GM12874 (cell line): ENCODE data around the gene DCP1B.
A peak's percentile ranks its signal among the peaks of the same experiment; 100 is the strongest.

ENCODE experiments used
- TF ChIP-seq, protein P1 (sequence below): IDR thresholded peaks from 2 replicates; pipeline ENCODE4 v1.5.1; 2011; ENCODE audit warnings: low read depth, mild to moderate bottlenecking, control low read depth, low read length, moderate library complexity; ENCODE audit not compliant: insufficient read depth

DCP1B gene

DNA sequence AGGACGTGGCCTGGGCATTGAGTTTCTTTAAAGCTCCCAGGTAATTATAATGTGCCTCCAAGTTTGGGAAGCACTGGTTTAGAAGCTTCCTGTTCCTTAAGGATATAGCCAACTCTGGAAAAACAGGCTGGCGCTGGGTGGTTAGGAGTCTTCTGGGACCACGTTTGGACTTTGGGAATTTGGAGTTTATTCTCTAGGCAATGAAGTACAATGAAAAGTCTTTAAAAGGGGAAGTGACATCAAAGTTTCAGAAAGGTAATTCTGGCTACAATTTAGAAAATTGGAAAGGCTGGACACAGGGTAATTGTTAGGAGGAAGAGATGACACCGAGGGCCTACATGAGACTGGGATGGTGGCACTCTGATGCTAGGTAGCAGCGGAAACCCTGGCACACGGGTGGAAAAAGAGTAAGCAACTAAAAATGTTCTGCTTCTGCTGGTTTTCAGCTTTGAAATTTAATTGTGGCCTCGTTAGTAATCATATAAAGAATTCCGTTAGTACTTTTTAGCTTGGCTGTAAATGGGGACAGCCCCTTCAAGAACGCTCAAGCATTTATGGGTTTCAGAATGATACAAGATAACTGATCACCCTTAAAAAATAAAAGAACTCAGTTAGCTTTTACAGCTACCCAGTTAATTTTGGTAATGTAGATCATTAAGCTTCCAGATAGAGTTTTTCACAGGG is 12.7 kb upstream of the DCP1B start:
- TF ChIP-seq, protein P1, sequence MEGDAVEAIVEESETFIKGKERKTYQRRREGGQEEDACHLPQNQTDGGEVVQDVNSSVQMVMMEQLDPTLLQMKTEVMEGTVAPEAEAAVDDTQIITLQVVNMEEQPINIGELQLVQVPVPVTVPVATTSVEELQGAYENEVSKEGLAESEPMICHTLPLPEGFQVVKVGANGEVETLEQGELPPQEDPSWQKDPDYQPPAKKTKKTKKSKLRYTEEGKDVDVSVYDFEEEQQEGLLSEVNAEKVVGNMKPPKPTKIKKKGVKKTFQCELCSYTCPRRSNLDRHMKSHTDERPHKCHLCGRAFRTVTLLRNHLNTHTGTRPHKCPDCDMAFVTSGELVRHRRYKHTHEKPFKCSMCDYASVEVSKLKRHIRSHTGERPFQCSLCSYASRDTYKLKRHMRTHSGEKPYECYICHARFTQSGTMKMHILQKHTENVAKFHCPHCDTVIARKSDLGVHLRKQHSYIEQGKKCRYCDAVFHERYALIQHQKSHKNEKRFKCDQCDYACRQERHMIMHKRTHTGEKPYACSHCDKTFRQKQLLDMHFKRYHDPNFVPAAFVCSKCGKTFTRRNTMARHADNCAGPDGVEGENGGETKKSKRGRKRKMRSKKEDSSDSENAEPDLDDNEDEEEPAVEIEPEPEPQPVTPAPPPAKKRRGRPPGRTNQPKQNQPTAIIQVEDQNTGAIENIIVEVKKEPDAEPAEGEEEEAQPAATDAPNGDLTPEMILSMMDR, result no peak

DNA sequence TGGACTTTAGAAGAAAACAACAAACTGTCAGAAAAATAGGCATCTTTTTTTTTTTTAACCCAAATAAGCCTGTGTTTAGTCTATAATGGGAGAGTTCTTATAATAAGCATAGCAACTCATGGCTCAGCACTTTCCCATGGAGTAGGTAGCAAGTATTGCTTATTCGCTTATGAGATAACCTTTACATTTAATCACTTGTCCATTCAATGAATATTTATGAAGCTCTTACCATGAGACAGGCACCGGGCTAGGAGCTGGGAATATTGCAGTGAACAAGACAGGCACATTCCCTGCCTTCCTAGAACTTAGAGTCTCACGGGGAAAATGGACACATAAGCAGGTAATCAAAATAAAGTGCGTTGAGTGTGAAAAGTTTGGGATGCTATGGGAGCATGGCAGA is 10.0 kb upstream of the DCP1B start:
- TF ChIP-seq, protein P1, result no peak

DNA sequence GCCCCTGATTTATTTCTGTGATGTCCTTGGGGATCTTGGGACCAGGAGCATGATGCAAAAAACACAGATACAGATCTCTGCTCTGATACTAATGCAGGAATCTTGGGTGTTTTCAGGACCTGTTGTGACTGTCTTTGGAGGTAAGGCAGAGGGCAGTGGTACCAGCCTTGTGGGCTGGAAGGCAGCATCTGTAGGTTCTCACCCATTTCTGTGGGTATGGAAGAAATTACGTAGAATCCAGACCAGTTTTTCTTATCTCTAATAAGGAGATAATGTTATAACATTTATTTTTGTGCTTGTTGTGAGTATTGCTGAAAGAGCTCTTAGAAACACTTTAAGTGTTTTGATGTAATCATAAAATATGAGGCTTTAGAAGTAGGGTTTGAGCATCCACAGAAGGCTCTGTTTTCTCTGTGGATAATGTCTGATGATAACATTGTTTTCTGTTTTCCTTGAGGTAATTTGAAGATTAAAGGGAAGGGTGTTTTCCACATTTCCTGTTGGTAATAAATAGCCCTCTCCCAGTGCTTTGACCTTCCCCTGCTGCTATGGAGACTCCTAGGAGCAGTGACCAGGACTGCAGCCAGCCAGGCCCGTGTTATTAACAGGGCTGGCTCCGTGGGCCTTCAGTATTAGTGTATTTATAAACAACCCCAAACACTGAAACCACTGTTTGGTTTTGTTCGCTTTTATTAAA is 9.4 kb upstream of the DCP1B start:
- TF ChIP-seq, protein P1, result no peak

DNA sequence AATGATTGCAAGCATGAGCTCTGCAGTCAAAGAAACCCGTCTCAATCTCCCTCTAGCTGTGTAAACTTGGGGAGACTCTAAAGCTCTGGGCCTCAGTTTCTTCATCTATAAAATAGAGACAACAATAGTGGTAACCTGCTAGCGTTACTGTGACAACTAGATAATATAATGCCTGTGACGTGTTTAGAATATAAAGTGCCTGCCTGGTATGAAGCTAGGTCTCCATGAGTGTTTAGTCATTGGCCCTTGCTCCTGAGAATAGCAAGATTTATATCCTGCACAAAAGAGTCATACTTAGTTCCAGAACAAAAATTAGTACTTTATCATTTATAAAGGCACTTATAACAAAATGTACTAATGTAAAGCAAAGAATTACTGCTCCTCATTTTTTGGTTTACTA is 8.8 kb upstream of the DCP1B start:
- TF ChIP-seq, protein P1, result no peak

DNA sequence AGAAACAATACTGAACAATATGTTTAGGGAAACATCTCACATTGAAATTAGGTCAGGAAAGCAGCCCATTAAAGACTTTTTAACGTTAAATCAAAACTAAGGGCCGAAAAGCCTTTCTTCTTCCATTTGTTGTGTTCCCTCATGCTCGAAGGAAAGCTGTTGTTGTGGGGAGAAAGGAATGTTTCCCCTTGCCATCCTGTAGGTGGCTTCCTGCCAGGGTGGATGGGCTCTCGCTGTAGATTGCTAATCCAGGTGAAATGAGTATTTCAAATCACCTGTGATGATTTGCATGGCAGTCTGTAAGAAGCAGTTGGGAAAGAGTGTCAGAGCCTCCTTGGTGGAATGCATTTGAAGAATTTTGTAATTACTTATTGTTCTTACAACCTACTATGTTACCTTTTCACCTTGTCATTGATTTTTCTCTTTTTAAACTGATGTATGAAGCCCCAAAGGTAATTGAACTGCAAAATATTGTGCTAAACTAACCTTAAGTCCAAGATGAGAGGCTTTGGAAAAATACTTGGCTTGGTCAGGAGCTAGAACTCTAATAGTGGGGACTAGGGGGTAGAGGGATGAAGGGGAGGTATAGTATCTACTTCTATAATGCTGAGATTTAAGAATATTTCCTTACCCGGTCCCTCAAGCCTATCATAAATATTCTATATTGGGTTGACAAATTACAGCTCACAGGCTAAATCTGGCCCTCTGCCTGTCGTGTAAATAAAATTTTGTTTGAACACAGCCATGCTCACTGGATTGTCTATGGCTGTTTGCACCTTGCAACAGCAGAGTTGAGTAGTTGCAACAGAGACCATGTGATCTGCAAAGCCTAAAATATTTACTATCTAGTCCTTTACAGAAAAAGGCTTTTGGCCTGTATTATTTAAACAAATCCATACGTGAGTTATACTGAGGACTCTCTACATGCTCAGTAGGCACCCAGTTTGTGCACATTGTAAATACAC is 7.7 kb upstream of the DCP1B start:
- TF ChIP-seq, protein P1, result no peak

DNA sequence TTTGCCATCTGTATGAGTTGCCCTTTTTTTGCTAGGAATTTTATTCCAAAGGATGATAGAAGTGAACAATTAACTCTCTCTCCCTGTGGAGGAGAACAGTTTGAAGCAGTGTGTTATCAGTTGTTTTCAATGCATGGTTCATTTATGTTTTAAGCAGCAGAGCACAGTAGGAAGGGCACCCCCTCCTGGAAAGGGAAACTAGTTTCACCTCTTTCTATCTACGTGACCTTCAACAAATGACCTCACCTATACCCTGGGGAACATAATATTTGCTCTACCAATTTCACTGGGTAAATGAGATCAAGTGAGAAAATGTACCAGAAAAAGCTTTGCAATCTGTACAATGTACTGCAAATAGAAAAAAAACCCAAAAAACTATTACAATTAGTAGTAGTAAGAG is 5.4 kb upstream of the DCP1B start:
- TF ChIP-seq, protein P1, result 0 out of 2 replicates have a peak, but pooled peaks have one; percentile 16

DNA sequence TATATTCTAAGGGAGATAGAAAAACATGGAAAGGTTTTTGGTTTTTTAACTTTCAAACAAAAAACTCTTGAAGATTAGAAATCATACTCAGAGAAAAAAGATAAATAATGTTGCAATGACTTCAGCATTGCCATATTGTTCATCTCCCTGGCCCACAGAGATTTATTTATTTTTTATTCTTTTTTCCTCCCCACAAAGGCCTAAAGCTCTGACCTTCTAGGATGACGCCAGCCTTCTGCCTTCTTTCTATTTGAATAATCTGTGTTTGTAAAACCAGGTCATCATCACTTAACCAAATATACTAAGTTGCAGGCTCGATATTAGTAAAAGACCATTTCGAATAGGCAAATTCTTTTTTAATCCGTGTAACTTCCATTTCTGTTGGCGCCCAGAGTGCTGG is 4.4 kb upstream of the DCP1B start:
- TF ChIP-seq, protein P1, result no peak
